ELF-1 (cell line): ENCODE results near the gene MRPS18B.
A peak's percentile ranks its signal among the peaks of the same experiment; 100 is the strongest.
"Not testable (repeated sequence)": the region's sequence is repeated elsewhere in the genome, so short reads cannot be mapped to it uniquely, and the experiment has no call there.

Source experiments
- DNase-seq: peaks from one replicate; pipeline ENCODE4 v3.0.0-alpha.2; 2016; ENCODE audit warnings: low read depth, low spot score

MRPS18B gene

DNA sequence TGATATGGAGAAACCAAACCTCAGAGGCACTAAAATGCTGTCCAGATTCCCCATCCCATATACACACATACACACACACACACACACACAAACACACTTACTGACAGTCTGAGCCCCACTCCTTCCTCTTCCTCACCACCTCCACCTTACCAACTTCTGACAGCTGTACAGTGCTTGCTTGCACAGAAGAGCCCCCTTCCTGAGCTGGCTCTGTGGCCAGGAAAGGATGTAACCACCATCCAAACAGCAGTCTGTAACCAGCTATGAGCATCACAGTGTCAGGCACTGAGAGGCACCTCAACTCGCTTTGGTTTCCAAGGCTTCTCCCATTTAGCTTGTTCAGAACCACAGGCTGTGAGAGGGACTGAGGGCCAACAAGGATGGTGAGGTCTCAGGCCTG is 23.4 kb downstream of the MRPS18B start:
- DNase-seq: no peak

DNA sequence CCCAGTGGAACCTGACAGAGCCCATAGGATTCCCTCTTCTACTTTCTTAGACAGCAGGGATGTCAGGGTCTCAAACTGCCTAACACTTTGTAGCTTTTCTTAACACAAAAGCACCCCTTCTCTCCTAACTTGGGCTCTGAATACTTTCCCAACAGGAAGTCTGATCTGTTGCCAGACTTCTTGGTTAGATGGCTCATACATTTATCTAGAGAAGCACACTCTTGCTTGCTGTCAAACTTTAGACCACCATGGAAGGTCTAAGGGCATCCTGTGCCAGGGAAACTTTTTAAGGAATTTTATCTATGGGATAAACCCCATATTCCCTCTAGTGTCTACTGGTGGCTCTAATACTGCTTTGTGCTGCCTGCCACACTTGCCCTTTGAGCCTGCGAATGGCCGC is 26.0 kb downstream of the MRPS18B start:
- DNase-seq: no peak

DNA sequence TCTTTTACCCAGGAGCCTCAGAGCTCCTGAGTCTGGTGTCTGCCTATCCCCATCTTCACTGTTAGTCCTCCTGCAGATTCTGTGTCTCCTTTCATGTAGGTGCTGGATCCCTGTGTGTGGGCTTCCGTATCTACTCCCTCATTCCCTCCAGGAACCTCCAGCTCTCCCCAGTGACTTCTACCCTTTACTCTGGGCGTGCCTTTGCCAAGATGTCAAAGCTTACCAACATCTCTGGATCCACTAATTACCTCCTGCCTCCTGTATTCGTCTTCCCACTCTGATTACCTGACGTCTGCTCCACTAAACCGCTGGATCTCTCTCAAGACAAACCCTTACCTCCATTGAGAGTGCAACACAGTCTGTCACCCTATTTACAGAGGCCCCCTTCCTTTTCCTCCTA is 27.1 kb downstream of the MRPS18B start:
- DNase-seq: no peak

DNA sequence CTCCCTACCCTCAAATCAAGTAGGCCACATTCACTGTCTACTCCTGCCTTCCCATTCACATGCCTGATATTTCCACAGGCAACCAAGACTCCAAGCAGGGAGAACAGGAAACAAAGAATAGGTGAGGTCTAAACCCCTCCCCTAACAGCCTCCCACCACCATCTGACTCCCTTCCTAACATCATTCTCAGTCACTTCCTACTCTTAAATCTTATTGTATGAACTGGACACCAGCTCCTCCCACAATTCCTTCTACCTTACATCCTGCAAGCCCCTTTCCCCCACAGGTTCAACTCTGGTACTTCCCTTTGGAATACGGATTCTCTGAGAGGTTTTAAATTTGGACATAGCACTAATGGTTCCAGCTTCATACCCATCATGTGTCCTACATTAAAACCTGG is 28.3 kb downstream of the MRPS18B start:
- no peak for DNase-seq

DNA sequence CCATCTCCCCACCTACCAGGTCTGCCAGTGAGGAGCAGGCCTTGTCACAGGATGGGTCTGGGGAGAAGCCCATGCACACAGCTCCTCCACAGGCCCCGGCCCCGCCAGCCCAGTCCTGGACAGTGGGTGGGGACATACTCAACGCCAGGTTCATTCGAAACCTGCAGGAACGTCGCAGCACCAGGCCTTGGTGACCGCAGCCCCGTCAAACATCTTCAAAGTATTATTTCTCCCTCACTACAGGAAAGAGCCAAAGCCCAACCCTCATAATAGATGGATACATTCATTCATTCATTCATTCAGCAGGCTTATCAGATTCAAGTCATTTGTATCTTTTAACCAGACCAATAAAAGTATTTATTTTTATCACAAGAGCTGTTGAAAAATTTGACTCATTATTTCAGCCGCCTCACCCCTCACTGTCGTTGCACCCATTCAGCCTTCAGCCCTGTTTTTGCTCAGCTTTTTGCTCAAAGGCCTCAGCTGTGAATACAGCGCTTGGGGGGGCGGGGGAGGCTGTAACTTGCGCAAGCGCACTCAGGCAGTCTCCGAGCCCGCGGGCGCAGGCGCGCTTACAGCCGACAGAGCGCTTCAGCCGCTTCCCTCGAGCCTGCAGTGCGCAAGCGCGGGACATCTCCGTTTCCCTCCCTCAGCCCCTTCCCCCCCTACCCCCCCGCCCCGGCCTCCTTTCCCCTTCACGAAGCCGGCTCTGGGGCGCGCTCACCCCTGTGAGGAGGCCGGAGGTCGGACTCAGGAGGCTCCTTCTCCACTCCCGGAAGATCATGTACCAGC is 29.0 kb downstream of the MRPS18B start, which contains the start of gene C6orf136:
Gene C6orf136, plus strand, starts transcription at position 684 of the 792 bp plus-strand sequence. Its CDS starts 99 bp downstream, at position 783.
- peak; percentile 92 for DNase-seq

DNA sequence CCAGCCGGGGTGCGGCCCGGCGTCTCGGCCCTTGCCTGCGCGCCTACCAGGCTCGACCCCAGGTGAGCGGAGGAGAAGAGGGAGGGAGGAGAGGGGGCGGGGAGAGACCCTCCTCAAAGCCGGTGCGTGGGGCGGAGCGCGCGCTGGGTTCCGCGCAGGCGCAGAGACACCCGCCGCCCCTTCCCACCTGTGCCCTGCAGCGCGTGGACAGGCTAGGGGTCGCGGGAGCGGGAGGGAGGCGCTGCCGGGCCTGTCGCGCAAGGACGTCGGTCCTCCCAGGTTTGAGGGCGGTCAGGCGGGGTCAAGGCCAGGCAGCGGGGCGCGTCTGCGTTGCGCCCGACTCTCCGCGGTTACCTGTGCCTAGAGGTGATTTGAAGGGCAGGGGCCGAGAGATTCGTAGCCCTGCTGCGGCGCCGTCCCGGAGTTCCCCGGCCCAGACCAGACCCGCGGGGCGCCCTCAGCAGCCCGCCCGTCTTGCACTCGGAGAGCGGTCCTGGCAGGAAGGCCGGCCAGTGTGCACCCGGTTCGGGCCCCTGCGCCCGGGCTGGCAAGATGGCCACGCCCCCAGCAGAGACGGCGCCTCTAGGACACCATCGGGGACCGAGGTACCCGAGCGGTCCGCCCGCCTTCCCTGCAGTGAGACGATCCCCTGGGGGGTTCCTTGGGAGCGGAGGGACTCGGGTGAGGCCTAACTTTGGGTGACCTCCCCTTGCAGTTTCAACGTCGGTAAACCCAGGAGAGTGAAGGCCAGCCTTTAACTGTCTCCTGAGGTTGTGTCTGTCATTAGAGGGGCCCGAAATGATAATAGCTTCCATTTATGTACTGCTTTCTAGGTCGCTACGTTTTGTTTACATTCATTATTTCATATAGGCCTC is 29.8 kb downstream of the MRPS18B start:
- peak; percentile 90 for DNase-seq

DNA sequence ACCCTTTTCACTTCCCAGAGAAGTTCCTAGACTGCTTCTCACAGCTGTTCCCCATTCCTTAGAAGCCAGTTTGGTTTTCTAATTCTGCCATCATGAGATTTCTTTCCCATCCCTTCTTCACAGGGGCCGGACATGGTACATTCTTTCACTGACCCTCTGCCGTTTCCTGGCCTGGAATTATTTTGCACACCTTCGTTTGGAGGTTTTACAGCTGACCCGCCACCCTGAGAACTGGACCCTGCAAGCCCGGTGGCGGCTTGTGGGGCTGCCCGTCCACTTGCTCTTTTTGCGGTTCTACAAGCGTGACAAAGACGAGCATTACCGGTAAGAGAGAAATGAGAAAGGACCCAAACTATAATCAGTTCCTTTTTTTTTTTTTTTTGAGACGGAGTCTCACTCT is 33.5 kb downstream of the MRPS18B start:
- DNase-seq: no peak

DNA sequence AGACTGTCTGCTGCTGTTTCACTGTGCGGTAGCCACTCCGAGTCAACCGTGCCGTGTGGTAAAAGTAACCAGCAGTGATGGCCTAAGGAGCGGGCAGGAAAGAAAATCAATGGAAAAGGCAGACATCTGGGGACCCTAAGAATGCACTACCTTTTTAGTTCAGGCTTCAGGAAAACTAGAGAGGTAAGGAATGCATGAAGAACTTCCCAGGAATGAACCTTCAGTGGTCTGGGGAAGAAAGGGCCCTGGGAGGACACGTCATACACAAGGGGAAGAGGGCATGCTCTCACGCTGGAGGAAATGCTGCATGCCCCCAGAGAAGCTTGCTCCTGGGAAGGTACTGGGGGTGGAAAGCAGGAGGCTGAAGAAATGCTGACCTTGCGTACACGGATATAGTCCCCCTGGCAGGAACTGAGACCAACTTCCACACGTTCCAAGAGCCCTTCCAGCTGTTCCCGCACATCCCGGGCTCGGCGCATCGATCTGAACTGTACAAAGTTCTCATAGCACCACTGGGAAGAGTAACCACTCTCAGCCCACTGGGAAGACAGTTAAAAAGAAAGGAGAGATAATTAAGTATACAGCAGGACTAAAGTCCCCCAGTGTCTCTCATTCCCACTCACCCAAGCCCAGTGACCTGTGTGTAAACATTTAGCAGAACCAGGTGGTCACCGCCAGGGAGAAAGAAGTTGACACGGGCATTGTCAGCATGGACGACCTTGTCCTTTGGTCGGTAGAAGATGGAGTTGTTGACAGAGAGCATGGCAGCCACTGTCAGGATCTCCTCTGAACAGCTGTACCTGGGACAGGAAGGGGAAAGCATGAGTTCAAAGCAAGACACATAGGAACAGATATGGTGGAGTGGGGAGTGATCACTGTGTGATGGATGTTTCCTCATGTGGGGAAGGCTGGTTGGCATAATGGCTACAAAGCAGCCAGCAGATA is 37.4 kb downstream of the MRPS18B start:
- no peak for DNase-seq

DNA sequence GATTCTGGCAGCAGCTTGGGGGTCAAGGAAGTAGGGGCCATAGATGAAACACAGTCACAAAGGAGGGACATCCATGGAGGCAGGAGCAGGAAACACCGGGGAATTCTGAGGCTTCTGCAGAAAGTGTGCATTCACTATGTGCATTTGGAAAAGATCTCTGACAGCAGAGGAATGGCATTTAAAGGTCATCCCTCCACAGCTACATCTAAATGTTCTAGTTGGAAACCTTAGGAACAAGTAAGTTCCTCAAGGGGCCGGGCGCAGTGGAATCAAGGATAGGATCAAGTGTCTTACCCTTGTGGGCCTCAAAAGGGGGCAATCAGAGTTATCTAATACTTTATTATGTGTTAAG is 38.1 kb downstream of the MRPS18B start:
- no peak for DNase-seq

DNA sequence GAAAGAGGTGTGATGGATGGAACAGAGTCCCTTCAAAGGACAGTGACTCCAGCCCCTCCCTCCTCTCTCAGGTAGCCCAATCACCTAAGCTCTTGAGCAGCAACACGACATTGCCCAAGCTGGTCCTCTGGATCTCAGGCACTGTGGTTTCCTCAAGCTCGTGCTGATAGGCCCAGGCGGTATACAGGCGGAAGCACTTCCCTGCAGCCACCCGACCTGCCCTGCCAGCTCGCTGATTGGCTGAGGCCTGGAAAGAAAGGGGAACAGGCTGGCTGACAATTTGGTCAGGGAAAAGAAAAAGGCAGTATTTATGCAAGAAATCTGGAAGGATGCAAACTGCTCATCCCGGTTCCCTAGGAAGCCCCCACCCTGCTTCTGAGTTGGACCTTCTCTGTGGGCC is 38.9 kb downstream of the MRPS18B start:
- DNase-seq: no peak

DNA sequence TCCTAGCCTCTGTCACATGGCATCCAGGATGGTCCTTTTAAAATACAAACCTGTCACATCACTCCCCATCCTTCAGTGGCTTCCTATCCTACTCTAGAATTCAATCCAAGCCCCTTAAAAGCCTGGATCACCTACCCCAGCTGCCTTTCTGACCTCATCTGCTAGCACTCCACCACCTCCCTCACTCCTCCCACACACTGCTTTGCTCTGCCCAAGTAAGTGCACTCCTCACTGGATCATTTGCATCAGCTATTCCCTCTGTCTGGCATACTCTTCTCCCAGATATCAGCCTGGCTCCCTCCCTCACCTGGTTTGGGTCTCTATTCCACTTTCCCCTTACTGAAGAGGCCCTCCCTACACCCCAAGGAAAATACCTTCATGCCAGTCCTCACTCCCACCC is 39.8 kb downstream of the MRPS18B start:
- DNase-seq: no peak

DNA sequence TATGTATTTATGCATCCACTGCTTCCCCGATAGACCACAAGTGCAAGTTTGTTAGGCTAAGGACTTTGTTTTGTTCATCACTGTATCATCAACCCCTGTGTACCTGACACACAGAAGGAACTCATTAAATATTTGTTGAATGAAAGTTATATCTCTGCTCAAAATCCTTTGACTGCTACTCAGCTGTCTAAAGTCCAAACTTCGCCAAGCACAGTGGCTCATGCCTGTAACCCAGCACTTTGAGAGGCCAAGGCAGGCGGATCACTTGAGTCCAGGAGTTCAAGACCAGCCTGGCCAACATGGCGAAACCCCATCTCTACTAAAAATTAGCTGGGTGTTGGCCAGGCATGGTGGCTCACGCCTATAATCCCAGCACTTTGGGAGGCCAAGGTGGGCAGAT is 40.3 kb downstream of the MRPS18B start:
- DNase-seq: not testable (repeated sequence)

DNA sequence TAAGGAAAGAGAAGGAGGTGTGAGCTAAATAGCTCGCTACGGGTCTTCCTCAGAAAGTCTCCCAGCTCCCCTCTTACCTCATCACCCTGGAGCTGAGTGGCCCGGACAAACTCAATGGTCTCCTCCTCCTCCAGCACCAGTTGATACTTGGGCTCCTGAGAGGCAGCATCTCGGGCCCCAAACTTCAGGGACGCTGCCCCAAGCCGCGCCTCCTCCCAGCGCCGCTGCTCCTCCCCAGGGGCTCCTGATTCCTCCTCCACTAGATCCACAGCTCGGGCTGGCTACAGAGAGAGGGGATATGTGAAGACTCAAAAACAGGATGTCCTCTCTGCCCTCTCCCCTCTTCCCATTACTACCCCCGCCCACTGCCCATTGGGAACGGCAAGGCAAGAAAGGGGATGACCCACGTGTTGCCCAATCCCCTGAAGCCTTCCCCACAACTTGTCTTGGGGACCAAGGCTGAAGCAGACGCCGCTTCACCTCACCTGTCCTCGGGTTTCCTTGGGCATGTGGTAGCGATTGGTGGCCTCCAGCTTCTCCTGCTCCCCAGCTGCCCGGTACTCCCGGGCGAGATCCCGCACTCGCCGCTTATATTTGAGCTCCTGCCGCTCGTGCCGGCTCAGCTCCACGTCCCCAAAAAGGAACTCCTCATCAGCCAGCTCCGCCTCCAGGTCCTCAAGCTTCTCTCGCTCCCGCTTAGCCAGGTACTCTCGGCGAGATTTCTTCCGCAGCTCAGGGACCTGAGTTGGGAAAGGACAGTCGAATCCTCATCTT is 47.5 kb downstream of the MRPS18B start:
- no peak for DNase-seq

DNA sequence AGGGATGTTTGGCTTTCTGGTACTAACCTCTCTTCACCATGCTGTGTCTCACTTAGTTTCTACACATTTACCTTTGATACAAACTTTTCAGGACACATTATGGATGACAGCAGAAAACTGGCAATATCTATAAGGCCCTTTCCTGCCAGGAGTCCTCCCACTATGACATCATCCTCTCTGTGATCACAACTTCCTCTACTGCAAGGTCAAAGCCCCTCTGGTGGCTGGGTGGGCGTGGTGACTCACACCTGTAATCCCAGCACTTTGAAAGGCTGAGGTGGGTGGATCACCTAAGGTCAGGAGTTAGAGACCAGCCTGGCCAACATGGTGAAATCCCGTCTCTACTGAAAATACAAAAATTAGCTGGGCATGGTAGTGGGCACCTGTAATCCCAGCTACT is 48.7 kb downstream of the MRPS18B start:
- not testable (repeated sequence) for DNase-seq

DNA sequence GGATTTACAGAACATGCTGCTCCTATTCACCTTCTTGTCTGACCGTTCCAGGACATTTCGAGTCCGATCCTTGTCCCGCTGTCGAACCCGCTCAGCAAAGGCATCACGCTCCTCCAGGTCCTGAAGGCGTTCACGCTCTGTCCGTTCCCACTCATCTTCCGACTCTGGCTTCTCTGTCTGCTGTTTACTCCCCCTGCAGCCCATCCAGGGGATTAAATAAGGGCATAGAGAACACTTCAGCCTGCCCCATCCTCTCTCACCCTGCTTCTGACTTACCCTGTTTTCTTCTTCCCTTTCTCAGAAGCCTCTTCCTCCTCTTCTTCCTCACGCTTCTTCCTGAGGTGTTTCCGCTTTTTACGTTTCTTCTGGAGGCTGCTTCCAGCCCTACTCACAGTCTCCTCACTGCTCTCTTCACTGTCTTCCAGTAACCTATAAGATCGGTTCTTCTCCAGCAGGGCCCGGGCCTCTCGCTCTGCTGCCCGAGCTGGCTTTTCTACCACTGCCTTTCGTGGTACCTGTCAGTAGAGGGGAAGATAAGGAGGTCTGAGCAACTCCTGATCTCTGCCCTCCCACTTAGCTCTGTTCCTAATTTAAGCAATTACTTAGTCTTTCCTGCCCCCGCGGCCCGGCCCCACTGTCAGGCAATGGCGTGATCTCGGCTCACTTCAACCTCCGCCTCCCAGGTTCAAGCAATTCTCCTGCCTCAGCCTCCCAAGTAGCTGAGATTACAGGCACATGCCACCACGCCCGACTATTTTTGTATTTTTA is 53.3 kb downstream of the MRPS18B start:
- peak; percentile 33 for DNase-seq

DNA sequence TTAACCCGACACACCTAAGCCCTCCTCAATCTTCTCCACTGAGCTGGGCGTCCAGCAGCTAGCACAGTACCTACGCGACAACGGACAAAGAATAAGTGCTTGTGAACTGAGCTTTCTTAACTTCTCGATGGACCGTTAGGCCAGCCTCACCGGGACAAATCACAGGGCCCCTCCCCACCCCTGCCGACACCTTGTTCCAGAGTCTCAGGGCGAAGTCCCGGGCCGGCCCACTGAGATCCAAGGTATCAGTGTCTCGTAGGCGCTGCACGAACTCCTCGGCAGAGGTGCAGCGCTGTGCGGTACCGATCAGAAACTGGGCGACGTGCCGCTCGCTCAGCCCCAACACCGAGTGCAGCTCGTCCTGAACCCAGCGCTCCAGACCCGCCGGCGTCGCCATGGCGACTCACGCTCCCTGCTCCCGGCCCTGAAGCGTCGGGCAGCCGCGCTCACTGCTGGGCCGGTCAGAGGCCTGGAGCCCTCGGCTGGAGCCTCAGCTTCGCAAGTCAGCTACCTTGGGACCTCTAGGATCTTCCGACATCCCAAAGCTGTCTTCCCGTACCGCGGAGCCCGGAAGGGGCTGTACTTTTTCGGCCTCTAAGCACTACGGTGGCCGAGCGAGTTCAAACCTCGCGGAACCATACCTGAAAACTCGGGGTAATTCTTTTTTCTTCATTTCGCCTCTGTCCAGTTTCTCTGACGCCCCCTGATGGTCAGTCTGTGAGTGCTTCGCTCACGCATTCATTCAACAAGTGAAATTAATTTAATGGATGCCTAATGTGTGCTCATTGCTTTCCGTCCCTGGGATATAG is 55.0 kb downstream of the MRPS18B start, which contains the start of gene DHX16:
Gene DHX16, minus strand, starts transcription at position 562 of the 809 bp plus-strand sequence. Its CDS starts 165 bp downstream, at position 397.
- peak; percentile 97 for DNase-seq
